Thyroid gland (tissue), 4 donors: Measurements from ENCODE around the gene LTBR.
"Not testable (repeated sequence)": the region's sequence is repeated elsewhere in the genome, so short reads cannot be mapped to it uniquely, and the experiment has no call there.

Experiments
- CTCF ChIP-seq, 6 experiments: fragments of 200-600 bp in 3 of 6; fragments of 450-650 bp in 3 of 6; sonication (generic) in 3 of 6; IDR thresholded peaks; one replicate each; pipeline ENCODE4 v1.5.1; 2016 to 2019; ENCODE audit warnings: antibody characterized with exemption in 6 of 6, mild to moderate bottlenecking in 2 of 6, inconsistent platforms in 1 of 6, moderate library complexity in 1 of 6
- POLR2A ChIP-seq, 2 donors: fragments of 450-650 bp; IDR thresholded peaks; one replicate each; pipeline ENCODE4 v1.6.1; 2017; ENCODE audit warnings: antibody characterized with exemption in 2 of 2, mild to moderate bottlenecking in 2 of 2, moderate library complexity in 1 of 2

- TF ChIP-seq CTCF, POLR2A (IDR thresholded peaks at IDR 0.05): not testable (repeated sequence)
Observed at GRCh38 chr12:6338536-6338935, 45.4 kb upstream of the LTBR start.
